ENCODE results near the gene SMCO1. TPM values are rescaled to one million over a fixed set of nuclear protein-coding genes. Genes with fewer than 3 reads are reported as not detected.

Gene SMCO1
- total RNA-seq, 1 donor from 2014 or later: not detected

DNA sequence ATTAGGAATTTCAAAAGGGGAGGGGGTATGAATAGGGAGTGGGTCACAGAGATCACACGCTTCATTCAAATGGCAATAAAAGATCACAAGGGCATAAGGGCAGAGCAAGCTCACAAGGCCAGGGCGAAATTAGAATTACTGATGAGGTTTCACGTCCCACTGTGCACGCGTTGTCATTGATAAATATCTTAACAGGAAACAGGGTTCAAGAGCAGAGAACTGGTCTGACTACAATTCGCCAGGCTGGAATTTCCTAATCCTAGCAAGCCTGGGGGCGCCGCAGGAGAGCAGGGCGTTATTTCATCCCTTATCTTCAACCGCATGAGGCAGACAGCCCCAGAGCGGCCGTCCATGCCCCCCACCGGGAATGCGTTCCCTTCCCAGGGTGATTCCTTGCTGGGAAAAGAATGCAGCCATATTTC, 18.1 kb upstream of the SMCO1 start:
- no peak for DNase-seq (ENCODE audit: low spot score)
- peaks cover 6% of the 10 kb centered on the region for H3K9me3 Mint-ChIP-seq (ENCODE audit: unreplicated experiment)
- H3K27me3 Mint-ChIP-seq (ENCODE audit: unreplicated experiment): peaks cover 2% of the 10 kb centered on the region
- peaks cover 6% of the 10 kb centered on the region for H3K36me3 Mint-ChIP-seq (ENCODE audit: low read depth, unreplicated experiment)
- H3K27ac Mint-ChIP-seq (ENCODE audit: unreplicated experiment): no peak overlapping the region
- no peak for TF ChIP-seq CTCF (IDR thresholded peaks at IDR 0.05; ENCODE audit: unreplicated experiment)
- peaks cover 10% of the 10 kb centered on the region for H3K4me1 Mint-ChIP-seq (ENCODE audit: unreplicated experiment)
- H3K4me3 Mint-ChIP-seq (ENCODE audit: unreplicated experiment): peak overlapping the region; percentile 33

DNA sequence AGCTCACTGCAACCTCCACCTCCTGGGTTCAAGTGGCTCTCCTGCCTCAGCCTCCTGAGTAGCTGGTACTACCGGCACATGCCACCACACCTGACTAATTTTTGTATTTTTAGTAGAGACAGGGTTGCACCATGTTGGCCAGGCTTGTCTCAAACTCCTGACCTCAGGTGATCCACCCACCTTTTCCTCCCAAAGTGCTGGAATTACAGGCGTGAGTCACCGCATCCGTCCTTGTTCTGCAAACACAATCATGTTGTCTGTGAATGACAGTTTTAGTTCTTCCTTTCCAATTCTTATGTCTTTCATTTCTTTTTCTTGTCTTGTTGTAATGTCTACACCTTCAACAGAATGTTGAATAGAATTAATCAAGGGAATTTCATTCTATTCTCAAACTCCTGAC, 16.3 kb upstream of the SMCO1 start:
- TF ChIP-seq CTCF (IDR thresholded peaks at IDR 0.05; ENCODE audit: unreplicated experiment): no peak
- Mint-ChIP-seq H3K27ac (ENCODE audit: unreplicated experiment) (no peak overlapping the region), H3K36me3 (ENCODE audit: low read depth, unreplicated experiment) (peaks cover 6% of the 10 kb centered on the region)

GRCh38 chr3:196528639-196529233, 13.6 kb upstream of the SMCO1 start:
- Mint-ChIP-seq H3K9me3 (ENCODE audit: unreplicated experiment) (peaks cover 6% of the 10 kb centered on the region), H3K27me3 (ENCODE audit: unreplicated experiment) (peaks cover 8% of the 10 kb centered on the region), H3K27ac (ENCODE audit: unreplicated experiment) (no peak overlapping the region), H3K36me3 (ENCODE audit: low read depth, unreplicated experiment) (peaks cover 6% of the 10 kb centered on the region), H3K4me1 (ENCODE audit: unreplicated experiment) (peaks cover 9% of the 10 kb centered on the region), H3K4me3 (ENCODE audit: unreplicated experiment) (no peak overlapping the region)
- peak; percentile 84 for DNase-seq (ENCODE audit: low spot score)
- peak; percentile 83 for TF ChIP-seq CTCF (IDR thresholded peaks at IDR 0.05; ENCODE audit: unreplicated experiment)

More for the DNA sequence above, 16.3 kb upstream of the SMCO1 start:
- no peak for DNase-seq (ENCODE audit: low spot score)
- H3K27me3 Mint-ChIP-seq (ENCODE audit: unreplicated experiment): peaks cover 5% of the 10 kb centered on the region
- no peak overlapping the region for H3K4me3 Mint-ChIP-seq (ENCODE audit: unreplicated experiment)
- peaks cover 6% of the 10 kb centered on the region for H3K9me3 Mint-ChIP-seq (ENCODE audit: unreplicated experiment)
- peaks cover 10% of the 10 kb centered on the region for H3K4me1 Mint-ChIP-seq (ENCODE audit: unreplicated experiment)

GRCh38 chr3:196525141-196525540, 10.0 kb upstream of the SMCO1 start:
- no peaks in the 10 kb centered on the region for H3K4me1 Mint-ChIP-seq (ENCODE audit: unreplicated experiment)
- peaks cover 5% of the 10 kb centered on the region for H3K27me3 Mint-ChIP-seq (ENCODE audit: unreplicated experiment)
- no peak overlapping the region for H3K27ac Mint-ChIP-seq (ENCODE audit: unreplicated experiment)
- peaks cover 7% of the 10 kb centered on the region for H3K9me3 Mint-ChIP-seq (ENCODE audit: unreplicated experiment)
- no peak for DNase-seq (ENCODE audit: low spot score)
- peaks cover 13% of the 10 kb centered on the region for H3K36me3 Mint-ChIP-seq (ENCODE audit: low read depth, unreplicated experiment)
- no peak for TF ChIP-seq CTCF (IDR thresholded peaks at IDR 0.05; ENCODE audit: unreplicated experiment)
- no peak overlapping the region for H3K4me3 Mint-ChIP-seq (ENCODE audit: unreplicated experiment)

- peaks cover 5% of the 10 kb centered on the region for H3K27me3 Mint-ChIP-seq (ENCODE audit: unreplicated experiment)
- no peak for DNase-seq (ENCODE audit: low spot score)
- no peak for TF ChIP-seq CTCF (IDR thresholded peaks at IDR 0.05; ENCODE audit: unreplicated experiment)
- H3K9me3 Mint-ChIP-seq (ENCODE audit: unreplicated experiment): peaks cover 12% of the 10 kb centered on the region
- H3K4me3 Mint-ChIP-seq (ENCODE audit: unreplicated experiment): no peak overlapping the region
- H3K36me3 Mint-ChIP-seq (ENCODE audit: low read depth, unreplicated experiment): peaks cover 18% of the 10 kb centered on the region
- no peaks in the 10 kb centered on the region for H3K4me1 Mint-ChIP-seq (ENCODE audit: unreplicated experiment)
- H3K27ac Mint-ChIP-seq (ENCODE audit: unreplicated experiment): no peak overlapping the region
Observed at GRCh38 chr3:196524527-196524926, 9.4 kb upstream of the SMCO1 start.

Measured in endothelial cell (in vitro differentiated cells).